GM23338 (cell line): ENCODE data around the gene KLHL28. TPM values are rescaled to one million over a fixed set of nuclear protein-coding genes. Genes with fewer than 3 reads are reported as not detected.

Source experiments
- ATAC-seq: fragments of 200-7000 bp; cut with Tn5 transposase; 3 replicates; pipeline ENCODE4 v1.9.1; 2020
- DNase-seq: peaks from one replicate; pipeline ENCODE4 v3.0.0-alpha.2; 2015; ENCODE audit warnings: low spot score
- H2AFZ ChIP-seq: fragments of 200-600 bp; sonication (generic); 2 replicates; pipeline ENCODE4 v1.8.0; 2016; ENCODE audit warnings: antibody characterized with exemption, mild to moderate bottlenecking, moderate library complexity
- H3F3A ChIP-seq: fragments of 200-600 bp; sonication (generic); replicated peaks from 2 replicates; pipeline ENCODE4 v1.8.0; 2017; ENCODE audit warnings: antibody characterized with exemption, mixed run types, low read depth
- H3K27ac ChIP-seq: fragments of 200-600 bp; sonication (generic); 2 replicates; pipeline ENCODE4 v1.6.1; 2016; ENCODE audit warnings: low read depth
- H3K27me3 ChIP-seq: fragments of 200-600 bp; sonication (generic); 2 replicates; pipeline ENCODE4 v1.8.0; 2016; ENCODE audit warnings: mild to moderate bottlenecking, mixed run types, moderate library complexity; ENCODE audit not compliant: insufficient read depth
- H3K36me3 ChIP-seq: fragments of 200-600 bp; sonication (generic); 2 replicates; pipeline ENCODE4 v1.8.0; 2016; ENCODE audit warnings: mild to moderate bottlenecking; ENCODE audit not compliant: insufficient read depth
- H3K4me1 ChIP-seq: fragments of 200-600 bp; sonication (generic); 2 replicates; pipeline ENCODE4 v1.8.0; 2016; ENCODE audit warnings: mild to moderate bottlenecking, moderate library complexity; ENCODE audit not compliant: insufficient read depth
- H3K4me2 ChIP-seq: fragments of 200-600 bp; sonication (generic); 2 replicates; pipeline ENCODE4 v1.7.1; 2017; ENCODE audit warnings: mixed run types
- H3K4me3 ChIP-seq: fragments of 200-600 bp; sonication (generic); 2 replicates; pipeline ENCODE4 v1.6.1; 2016; ENCODE audit warnings: mixed run types
- H3K79me2 ChIP-seq: fragments of 200-600 bp; sonication (generic); replicated peaks from 2 replicates; pipeline ENCODE4 v1.8.0; 2017; ENCODE audit warnings: mild to moderate bottlenecking; ENCODE audit not compliant: insufficient read depth
- H3K9me2 ChIP-seq: fragments of 200-600 bp; sonication (generic); 2 replicates; pipeline ENCODE4 v1.8.0; 2017; ENCODE audit not compliant: insufficient read depth
- H4K20me1 ChIP-seq: fragments of 200-600 bp; sonication (generic); replicated peaks from 2 replicates; pipeline ENCODE4 v1.8.0; 2017; ENCODE audit warnings: mild to moderate bottlenecking; ENCODE audit not compliant: insufficient read depth
- H3K27ac Mint-ChIP-seq: 2 replicates; pipeline ENCODE4 v1.8.0; 2020; ENCODE audit warnings: inconsistent platforms, mild to moderate bottlenecking, moderate library complexity, mixed read lengths
- H3K27me3 Mint-ChIP-seq: 3 replicates; pipeline ENCODE4 v1.8.0; 2022; ENCODE audit warnings: low read depth, mild to moderate bottlenecking, moderate library complexity, mixed read lengths, inconsistent platforms; ENCODE audit not compliant: insufficient read depth, poor library complexity
- H3K36me3 Mint-ChIP-seq: 3 replicates; pipeline ENCODE4 v1.8.0; 2021; ENCODE audit warnings: low read depth, mild to moderate bottlenecking, inconsistent platforms, moderate library complexity, mixed read lengths
- H3K4me1 Mint-ChIP-seq: 3 replicates; pipeline ENCODE4 v1.8.0; 2020; ENCODE audit warnings: mild to moderate bottlenecking, inconsistent platforms, mixed read lengths
- H3K4me3 Mint-ChIP-seq: 3 replicates; pipeline ENCODE4 v1.8.0; 2021; ENCODE audit warnings: moderate library complexity, mild to moderate bottlenecking, inconsistent platforms, mixed read lengths
- H3K9me3 Mint-ChIP-seq: 3 replicates; pipeline ENCODE4 v1.8.0; 2020; ENCODE audit warnings: moderate library complexity, mild to moderate bottlenecking, inconsistent platforms, mixed read lengths
- CREB1 ChIP-seq: fragments of 250-450 bp; sonication (Bioruptor Pico); IDR thresholded peaks from 2 replicates; pipeline ENCODE4 v1.5.0; 2020; ENCODE audit warnings: low read depth, mild to moderate bottlenecking, moderate library complexity
- EZH2 ChIP-seq: fragments of 200-600 bp; sonication (generic); IDR thresholded peaks from one replicate; pipeline ENCODE4 v1.8.0; 2017; ENCODE audit warnings: antibody characterized with exemption, mild to moderate bottlenecking, low read depth; ENCODE audit not compliant: unreplicated experiment
- EZH2phosphoT487 ChIP-seq: fragments of 200-600 bp; sonication (generic); IDR thresholded peaks from one replicate; pipeline ENCODE4 v1.8.1; 2018; ENCODE audit warnings: antibody characterized with exemption; ENCODE audit not compliant: unreplicated experiment
- NANOG ChIP-seq: IDR thresholded peaks from 2 replicates; pipeline ENCODE4 v1.6.1; 2016; ENCODE audit warnings: antibody characterized with exemption, borderline replicate concordance
- POLR2AphosphoS5 ChIP-seq: IDR thresholded peaks from 2 replicates; pipeline ENCODE4 v1.6.1; 2016; ENCODE audit warnings: antibody characterized with exemption, low read depth
- ZNF114 ChIP-seq: fragments of 250-450 bp; sonication (Bioruptor Pico); IDR thresholded peaks from 2 replicates; pipeline ENCODE4 v1.5.0; 2020; ENCODE audit warnings: mild to moderate bottlenecking, moderate library complexity
- ZNF331 ChIP-seq: fragments of 250-450 bp; sonication (Bioruptor Pico); IDR thresholded peaks from 2 replicates; pipeline ENCODE4 v1.5.0; 2020; ENCODE audit warnings: low read depth, mild to moderate bottlenecking, moderate library complexity
- polyA plus RNA-seq: library from polyadenylated mRNA; unstranded; fragments of >200 nt; fragmentation: Nextera tagmentation; extraction: Ambion mirVana; gene quantifications from 2 replicates; pipeline ENCODE4 v1.2.1, GENCODE V29; 2016
- total RNA-seq: library from RNA; depleted of rRNA; stranded (reverse); fragments of >200 nt; shearing (Covaris generic); gene quantifications from 2 replicates; pipeline ENCODE4 v1.2.3, GENCODE V29; 2014
- TF ChIP-seq, protein P1 (sequence below): IDR thresholded peaks from 2 replicates; pipeline ENCODE4 v1.6.1; 2016; ENCODE audit warnings: antibody characterized with exemption
- TF ChIP-seq, protein P2 (sequence below): IDR thresholded peaks from one replicate; pipeline ENCODE4 v1.6.1; 2018; ENCODE audit warnings: antibody characterized with exemption; ENCODE audit not compliant: unreplicated experiment
- TF ChIP-seq, protein P3 (sequence below): fragments of 250-450 bp; sonication (Bioruptor Pico); IDR thresholded peaks from 2 replicates; pipeline ENCODE4 v1.5.0; 2020; ENCODE audit warnings: mild to moderate bottlenecking, moderate library complexity

KLHL28 gene
- total and polyA plus RNA-seq, 2 experiments from 2014 or later = 7.7 to 10.6 TPM

DNA sequence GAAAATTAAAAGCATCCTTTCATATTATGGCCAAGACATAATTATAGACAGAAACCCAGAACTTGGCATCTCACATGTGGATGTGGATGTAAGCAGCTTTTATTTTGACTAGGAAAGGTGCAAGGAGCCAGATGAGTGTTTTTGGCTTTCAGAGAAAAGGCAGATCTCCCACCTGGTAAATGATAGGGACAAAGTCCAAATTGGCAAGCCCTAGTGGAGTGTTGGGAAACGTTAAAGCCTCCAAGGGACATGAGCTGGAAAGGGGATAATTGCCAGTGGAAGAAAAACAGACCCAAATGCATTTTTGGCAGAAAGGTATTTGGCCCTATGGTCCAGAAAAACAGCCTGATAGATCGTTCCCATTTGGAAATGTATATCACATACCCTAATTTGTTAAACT lies 60.1 kb downstream of the KLHL28 start:
- no peak overlapping the region for H3K4me3 ChIP-seq
- TF ChIP-seq, protein P1, sequence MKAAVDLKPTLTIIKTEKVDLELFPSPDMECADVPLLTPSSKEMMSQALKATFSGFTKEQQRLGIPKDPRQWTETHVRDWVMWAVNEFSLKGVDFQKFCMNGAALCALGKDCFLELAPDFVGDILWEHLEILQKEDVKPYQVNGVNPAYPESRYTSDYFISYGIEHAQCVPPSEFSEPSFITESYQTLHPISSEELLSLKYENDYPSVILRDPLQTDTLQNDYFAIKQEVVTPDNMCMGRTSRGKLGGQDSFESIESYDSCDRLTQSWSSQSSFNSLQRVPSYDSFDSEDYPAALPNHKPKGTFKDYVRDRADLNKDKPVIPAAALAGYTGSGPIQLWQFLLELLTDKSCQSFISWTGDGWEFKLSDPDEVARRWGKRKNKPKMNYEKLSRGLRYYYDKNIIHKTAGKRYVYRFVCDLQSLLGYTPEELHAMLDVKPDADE = no peak
- no peak overlapping the region for H2AFZ ChIP-seq
- peaks cover 4% of the 10 kb centered on the region; the same call in 1 of the 2 replicates for H3K36me3 ChIP-seq
- no peak overlapping the region for H3K4me2 ChIP-seq
- no peaks in the 10 kb centered on the region for H3F3A ChIP-seq
- Mint-ChIP-seq H3K4me3 (no peak overlapping the region), H3K36me3 (no peaks in the 10 kb centered on the region; the same call in none of the 3 replicates), H3K9me3 (no peaks in the 10 kb centered on the region; the same call in 2 of the 3 replicates), H3K27ac (no peak overlapping the region), H3K27me3 (peaks cover 11% of the 10 kb centered on the region), H3K4me1 (peaks cover 14% of the 10 kb centered on the region)
- no peaks in the 10 kb centered on the region for H4K20me1 ChIP-seq
- no peak for ATAC-seq
- no peak for DNase-seq
- H3K9me2 ChIP-seq = no peaks in the 10 kb centered on the region
- H3K4me1 ChIP-seq = peaks cover 14% of the 10 kb centered on the region
- H3K27me3 ChIP-seq = no peaks in the 10 kb centered on the region
- H3K79me2 ChIP-seq = no peaks in the 10 kb centered on the region
- H3K27ac ChIP-seq = no peak overlapping the region

DNA sequence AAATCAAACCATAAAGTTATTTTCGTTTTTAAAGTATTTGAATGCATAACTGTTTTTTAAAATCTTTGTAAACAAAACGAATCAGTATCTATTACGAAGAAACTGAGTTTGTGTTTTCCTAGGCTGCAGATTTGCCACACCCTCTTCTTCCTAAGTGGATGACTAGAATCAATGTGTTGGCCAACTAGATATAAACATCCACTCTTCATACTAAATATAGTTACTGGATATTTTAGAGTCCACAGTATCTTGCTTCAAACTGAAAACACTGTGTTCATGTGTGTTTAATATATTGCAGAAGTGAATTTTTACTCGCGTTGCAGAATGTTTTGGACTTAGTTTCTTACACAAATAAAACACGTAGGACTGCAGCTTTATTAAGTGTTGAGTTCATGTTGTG lies 63.2 kb downstream of the KLHL28 start:
- ATAC-seq = no peak
- TF ChIP-seq NANOG (no peak), ZNF114 (CRISPR knock-in tag) (no peak), EZH2phosphoT487 (no peak), POLR2AphosphoS5 (no peak), ZNF331 (CRISPR knock-in tag) (no peak), EZH2 (no peak), CREB1 (CRISPR knock-in tag) (no peak)
- TF ChIP-seq, protein P2, sequence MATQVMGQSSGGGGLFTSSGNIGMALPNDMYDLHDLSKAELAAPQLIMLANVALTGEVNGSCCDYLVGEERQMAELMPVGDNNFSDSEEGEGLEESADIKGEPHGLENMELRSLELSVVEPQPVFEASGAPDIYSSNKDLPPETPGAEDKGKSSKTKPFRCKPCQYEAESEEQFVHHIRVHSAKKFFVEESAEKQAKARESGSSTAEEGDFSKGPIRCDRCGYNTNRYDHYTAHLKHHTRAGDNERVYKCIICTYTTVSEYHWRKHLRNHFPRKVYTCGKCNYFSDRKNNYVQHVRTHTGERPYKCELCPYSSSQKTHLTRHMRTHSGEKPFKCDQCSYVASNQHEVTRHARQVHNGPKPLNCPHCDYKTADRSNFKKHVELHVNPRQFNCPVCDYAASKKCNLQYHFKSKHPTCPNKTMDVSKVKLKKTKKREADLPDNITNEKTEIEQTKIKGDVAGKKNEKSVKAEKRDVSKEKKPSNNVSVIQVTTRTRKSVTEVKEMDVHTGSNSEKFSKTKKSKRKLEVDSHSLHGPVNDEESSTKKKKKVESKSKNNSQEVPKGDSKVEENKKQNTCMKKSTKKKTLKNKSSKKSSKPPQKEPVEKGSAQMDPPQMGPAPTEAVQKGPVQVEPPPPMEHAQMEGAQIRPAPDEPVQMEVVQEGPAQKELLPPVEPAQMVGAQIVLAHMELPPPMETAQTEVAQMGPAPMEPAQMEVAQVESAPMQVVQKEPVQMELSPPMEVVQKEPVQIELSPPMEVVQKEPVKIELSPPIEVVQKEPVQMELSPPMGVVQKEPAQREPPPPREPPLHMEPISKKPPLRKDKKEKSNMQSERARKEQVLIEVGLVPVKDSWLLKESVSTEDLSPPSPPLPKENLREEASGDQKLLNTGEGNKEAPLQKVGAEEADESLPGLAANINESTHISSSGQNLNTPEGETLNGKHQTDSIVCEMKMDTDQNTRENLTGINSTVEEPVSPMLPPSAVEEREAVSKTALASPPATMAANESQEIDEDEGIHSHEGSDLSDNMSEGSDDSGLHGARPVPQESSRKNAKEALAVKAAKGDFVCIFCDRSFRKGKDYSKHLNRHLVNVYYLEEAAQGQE = no peak
- TF ChIP-seq, protein P3, sequence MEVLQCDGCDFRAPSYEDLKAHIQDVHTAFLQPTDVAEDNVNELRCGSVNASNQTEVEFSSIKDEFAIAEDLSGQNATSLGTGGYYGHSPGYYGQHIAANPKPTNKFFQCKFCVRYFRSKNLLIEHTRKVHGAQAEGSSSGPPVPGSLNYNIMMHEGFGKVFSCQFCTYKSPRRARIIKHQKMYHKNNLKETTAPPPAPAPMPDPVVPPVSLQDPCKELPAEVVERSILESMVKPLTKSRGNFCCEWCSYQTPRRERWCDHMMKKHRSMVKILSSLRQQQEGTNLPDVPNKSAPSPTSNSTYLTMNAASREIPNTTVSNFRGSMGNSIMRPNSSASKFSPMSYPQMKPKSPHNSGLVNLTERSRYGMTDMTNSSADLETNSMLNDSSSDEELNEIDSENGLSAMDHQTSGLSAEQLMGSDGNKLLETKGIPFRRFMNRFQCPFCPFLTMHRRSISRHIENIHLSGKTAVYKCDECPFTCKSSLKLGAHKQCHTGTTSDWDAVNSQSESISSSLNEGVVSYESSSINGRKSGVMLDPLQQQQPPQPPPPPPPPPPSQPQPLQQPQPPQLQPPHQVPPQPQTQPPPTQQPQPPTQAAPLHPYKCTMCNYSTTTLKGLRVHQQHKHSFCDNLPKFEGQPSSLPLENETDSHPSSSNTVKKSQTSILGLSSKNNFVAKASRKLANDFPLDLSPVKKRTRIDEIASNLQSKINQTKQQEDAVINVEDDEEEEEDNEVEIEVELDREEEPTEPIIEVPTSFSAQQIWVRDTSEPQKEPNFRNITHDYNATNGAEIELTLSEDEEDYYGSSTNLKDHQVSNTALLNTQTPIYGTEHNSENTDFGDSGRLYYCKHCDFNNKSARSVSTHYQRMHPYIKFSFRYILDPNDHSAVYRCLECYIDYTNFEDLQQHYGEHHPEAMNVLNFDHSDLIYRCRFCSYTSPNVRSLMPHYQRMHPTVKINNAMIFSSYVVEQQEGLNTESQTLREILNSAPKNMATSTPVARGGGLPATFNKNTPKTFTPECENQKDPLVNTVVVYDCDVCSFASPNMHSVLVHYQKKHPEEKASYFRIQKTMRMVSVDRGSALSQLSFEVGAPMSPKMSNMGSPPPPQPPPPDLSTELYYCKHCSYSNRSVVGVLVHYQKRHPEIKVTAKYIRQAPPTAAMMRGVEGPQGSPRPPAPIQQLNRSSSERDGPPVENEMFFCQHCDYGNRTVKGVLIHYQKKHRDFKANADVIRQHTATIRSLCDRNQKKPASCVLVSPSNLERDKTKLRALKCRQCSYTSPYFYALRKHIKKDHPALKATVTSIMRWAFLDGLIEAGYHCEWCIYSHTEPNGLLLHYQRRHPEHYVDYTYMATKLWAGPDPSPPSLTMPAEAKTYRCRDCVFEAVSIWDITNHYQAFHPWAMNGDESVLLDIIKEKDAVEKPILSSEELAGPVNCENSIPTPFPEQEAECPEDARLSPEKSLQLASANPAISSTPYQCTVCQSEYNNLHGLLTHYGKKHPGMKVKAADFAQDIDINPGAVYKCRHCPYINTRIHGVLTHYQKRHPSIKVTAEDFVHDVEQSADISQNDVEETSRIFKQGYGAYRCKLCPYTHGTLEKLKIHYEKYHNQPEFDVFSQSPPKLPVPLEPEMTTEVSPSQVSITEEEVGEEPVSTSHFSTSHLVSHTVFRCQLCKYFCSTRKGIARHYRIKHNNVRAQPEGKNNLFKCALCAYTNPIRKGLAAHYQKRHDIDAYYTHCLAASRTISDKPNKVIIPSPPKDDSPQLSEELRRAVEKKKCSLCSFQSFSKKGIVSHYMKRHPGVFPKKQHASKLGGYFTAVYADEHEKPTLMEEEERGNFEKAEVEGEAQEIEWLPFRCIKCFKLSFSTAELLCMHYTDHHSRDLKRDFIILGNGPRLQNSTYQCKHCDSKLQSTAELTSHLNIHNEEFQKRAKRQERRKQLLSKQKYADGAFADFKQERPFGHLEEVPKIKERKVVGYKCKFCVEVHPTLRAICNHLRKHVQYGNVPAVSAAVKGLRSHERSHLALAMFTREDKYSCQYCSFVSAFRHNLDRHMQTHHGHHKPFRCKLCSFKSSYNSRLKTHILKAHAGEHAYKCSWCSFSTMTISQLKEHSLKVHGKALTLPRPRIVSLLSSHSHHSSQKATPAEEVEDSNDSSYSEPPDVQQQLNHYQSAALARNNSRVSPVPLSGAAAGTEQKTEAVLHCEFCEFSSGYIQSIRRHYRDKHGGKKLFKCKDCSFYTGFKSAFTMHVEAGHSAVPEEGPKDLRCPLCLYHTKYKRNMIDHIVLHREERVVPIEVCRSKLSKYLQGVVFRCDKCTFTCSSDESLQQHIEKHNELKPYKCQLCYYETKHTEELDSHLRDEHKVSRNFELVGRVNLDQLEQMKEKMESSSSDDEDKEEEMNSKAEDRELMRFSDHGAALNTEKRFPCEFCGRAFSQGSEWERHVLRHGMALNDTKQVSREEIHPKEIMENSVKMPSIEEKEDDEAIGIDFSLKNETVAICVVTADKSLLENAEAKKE (CRISPR knock-in tag) = no peak
- TF ChIP-seq, protein P1 = no peak

More for the DNA sequence above, 63.2 kb downstream of the KLHL28 start:
- Histone ChIP-seq H3K4me1 (peaks cover 14% of the 10 kb centered on the region), H3K36me3 (no peaks in the 10 kb centered on the region), H3K4me3 (peak overlapping the region; percentile 73), H3K9me2 (no peaks in the 10 kb centered on the region; the same call in 1 of the 2 replicates), H3K27ac (no peak overlapping the region), H3F3A (no peaks in the 10 kb centered on the region), H3K4me2 (peak overlapping the region; percentile 81), H3K79me2 (no peaks in the 10 kb centered on the region), H2AFZ (peak overlapping the region; percentile 92; the same call in 1 of the 2 replicates), H3K27me3 (no peaks in the 10 kb centered on the region), H4K20me1 (no peaks in the 10 kb centered on the region)
- H3K4me1 Mint-ChIP-seq = peaks cover 14% of the 10 kb centered on the region
- peaks cover 15% of the 10 kb centered on the region for H3K27me3 Mint-ChIP-seq
- H3K9me3 Mint-ChIP-seq = no peaks in the 10 kb centered on the region; the same call in 2 of the 3 replicates
- DNase-seq = no peak
- no peaks in the 10 kb centered on the region; the same call in none of the 3 replicates for H3K36me3 Mint-ChIP-seq
- H3K27ac Mint-ChIP-seq = no peak overlapping the region
- peak overlapping the region; percentile 91 for H3K4me3 Mint-ChIP-seq
